ENCODE measurements around the gene USP10.

USP10 gene

DNA sequence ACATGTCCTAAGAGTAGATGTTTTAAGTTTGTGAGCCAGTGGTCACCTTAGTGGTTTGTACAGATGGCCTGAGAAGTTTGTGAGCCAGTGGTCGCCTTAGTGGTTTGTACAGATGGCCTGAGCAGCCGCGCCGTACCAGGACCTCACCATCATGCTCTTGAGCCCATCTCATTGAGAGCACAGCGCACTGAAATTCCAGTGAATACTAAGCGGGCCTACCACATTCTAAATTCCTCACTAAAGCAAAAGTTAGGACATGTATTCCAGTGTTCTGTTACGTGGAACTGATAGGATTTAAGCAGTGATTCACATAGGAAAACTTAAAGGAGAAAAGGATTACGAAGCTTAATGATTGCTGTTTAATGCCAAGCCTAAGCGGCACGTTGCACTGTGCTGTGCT is 3.9 kb downstream of the USP10 start:
- no peak for DNase-seq

DNA sequence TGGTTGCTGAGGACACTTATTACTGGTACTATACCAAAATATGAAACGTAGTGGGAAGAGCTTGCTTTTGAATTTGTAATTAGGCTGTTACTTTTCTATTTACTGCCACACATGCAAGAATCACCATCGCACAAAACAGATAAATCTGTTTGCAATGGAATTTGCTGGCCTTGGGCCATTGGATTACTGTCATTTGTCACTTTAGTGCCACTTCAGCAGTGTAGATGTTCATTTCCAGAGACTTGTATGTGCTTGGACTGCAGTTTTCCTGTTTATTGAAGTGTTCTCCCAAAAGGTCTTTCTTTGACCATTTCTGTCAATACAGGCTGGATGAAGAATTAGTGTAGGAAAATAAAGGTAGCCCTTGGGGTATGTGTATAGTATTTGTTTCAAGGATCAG is 4.5 kb downstream of the USP10 start:
- no peak for DNase-seq

DNA sequence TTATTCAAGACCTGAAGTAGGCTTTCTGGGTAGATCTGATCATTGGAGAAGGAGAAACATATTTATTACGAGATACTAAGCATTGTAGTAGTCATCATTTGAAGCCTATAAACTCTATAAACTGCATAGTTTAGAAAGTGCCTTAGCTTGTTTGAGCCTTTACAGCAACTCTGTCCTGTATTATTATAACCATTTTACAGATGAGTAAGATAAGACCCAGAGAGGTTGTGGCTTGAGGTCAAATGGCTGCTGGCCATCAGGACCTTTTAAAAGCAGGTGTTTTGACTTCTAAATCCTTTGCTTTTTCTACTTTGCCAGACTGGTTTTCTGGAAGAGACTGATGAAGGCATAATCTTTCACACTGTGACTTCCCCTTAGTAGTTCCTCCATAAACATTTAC is 7.1 kb downstream of the USP10 start:
- no peak for DNase-seq

GRCh38 chr16:84709609-84710008 is 9.8 kb downstream of the USP10 start:
- no peak for DNase-seq

GRCh38 chr16:84710686-84711085 is 10.9 kb downstream of the USP10 start:
- DNase-seq: no peak

DNA sequence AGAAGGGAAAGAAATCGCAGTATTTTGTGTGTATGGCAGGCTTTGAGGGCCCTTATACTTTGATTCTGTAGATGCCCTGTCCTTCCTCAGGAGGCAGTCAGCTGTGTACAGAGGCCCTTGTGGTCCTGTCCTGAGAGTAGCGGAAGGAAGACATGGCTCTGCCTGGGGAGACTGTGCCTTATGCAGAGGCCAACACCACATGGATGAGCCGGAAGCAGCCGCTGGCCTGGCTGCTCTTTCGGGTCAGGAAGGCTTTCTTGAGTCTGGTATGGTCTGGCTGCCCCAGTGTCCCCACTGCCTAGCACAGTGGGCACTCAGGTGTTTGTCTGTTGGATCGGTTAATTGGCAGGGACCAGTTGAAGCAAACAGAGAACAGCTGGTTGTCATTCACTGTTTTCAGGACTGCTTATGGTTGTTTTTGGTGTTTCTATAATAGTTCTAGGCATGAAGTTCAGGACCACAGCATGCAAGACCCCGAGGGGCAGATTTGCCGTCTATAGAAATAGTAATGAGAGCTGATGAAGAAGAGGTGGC is 12.4 kb downstream of the USP10 start:
- no peak for DNase-seq

GRCh38 chr16:84712801-84713775 is 13.3 kb downstream of the USP10 start:
- DNase-seq: no peak

DNA sequence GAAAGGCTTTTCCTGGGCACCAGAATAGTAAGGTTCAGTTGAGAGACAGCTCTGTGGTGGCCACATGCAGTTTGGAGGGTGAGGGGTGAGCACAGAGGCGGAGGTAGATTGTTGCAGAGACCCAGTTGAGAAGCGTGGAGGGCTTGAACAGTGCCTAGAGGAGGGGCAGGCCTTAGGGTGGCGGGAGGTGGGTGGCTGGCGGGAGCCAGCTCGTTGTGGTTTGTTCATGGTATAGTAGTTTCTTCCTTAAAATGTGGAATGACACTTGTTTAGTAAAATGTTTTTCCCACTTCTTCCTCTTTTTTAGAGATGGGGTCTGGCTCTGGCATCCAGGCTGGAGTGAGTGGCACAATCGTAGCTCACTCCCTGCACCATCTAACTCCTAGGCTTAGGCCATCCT is 14.2 kb downstream of the USP10 start:
- no peak for DNase-seq

DNA sequence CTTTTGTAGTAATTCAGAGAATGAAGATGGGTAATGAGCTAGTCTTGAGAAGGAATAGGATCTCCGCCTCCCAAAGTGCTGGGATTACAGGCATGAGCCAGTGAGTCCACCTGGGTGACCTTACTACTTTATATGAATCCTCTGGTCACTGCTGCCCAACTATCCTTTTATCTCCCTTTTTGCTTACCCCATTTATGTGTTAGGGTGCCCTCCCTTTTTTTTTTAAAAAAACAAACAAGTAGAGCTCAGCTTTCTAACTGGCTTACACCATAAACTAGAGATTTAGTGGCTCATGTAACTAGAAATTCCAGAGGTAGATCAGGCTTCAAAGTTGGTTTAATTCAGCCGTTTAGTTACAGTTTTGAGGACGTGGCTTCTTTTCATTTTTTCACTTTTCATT is 15.6 kb downstream of the USP10 start:
- no peak for DNase-seq

DNA sequence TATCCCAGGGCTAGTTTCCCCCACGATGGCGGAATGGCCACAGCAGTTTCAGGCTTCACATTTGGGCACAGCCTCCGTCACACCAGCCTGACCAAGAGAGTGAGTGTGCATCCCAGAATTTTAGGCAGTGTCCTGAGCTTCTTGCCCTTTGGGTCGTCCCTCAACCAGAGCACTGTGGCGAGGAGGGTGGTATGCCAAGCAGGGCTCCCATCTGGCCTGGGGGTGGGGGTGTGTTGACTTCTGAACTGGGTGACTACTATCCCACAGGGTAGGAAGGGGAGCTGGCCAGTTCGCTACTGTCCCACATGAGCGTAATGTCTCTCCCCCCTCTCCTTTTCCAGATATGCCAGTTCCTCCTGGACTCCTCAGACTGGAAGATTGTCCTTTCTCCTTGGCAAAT is 16.1 kb downstream of the USP10 start:
- DNase-seq: no peak

DNA sequence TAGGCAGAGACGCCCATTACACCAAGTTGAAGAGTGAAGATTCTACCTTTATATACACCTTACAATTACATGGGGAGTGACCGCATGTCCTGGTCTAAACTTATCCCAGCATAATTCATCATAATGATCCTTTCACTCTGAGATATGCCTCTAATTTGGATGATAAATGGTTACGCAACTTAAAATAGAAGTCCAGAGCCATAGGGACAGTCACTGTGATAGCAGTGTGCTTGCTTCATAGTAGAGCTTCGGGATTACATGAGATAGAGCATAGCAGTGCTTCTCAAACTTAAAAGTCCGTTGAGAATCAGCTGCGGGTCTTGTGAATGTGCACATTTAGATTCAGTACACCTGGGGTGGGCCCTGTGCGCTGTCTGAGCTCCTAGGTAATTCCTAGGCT is 16.9 kb downstream of the USP10 start:
- no peak for DNase-seq

DNA sequence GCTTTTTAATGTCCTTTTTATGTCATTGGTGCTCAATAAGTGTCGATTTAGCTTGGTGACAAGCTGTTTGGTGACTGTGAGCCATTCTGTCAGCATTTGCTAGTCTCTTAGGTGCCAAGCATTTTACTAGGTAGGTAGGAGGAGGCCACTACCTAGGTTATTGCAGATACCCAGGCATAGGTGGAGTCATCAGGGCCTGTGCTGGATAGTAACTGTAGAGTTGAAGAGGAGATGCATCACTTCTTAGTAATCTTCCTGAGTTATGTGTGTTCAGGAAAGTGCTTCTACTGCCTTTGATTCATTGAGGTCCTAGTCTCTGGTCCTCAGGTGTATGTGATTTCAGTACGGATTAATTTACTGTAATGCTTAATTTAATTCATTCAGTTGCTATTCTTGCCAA is 17.7 kb downstream of the USP10 start:
- no peak for DNase-seq

GRCh38 chr16:84720177-84720579 is 20.4 kb downstream of the USP10 start:
- no peak for DNase-seq

DNA sequence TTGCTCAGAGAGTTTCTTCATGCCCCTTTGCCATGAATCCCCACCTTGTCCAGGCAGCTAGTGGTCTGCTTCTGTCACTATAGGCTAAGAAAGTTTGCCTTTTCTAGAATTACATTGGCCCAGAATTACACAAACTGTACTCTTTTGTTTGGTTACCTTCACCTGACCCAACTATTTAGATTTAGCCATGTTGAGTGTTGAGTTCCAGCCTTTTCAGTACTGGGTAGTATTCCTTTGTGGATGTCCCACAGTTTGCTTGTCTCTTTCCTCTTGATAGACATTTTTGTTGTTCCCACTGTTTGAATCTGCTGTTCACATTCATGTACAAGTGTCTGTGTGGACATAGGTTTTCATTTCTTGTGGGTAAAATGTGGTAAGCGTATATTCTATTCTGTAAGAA is 22.3 kb downstream of the USP10 start:
- DNase-seq: no peak

- no peak for DNase-seq
Measured at GRCh38 chr16:84723906-84724305, 24.1 kb downstream of the USP10 start.

DNA sequence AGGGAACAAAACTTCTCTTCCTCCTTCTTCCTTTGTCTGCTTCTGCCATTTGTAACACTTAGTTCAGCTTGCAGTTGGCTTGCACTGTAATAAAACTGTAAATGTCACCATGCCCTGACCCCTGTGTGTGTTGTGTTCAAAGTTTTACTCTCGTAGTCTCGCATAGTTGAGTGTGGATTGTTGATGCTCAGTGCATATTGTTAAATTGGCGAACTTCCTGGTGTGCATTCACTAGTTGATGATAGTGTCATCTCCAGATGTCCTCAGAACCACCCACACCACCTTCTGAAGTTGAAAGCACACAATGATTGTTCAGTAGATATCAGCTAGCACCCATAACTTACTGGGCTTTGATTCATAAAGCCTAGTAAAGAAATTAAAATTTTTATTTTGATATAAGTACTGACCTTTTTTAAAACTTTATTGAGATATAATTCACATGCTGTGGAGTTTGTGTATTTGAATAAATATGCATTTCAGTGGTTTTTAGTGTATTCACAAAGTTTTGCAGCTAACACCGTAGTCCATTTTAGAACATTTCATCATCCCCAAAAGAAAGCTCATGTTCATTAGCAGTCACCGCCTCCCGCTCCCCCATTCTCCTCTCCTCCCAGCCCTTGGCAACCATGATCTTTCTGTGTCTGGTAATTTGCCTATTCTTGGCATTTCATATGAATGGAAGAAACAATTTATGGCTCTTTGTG is 25.0 kb downstream of the USP10 start:
- DNase-seq: no peak

- DNase-seq: no peak
Measured at GRCh38 chr16:84725481-84726078, 25.8 kb downstream of the USP10 start.

DNA sequence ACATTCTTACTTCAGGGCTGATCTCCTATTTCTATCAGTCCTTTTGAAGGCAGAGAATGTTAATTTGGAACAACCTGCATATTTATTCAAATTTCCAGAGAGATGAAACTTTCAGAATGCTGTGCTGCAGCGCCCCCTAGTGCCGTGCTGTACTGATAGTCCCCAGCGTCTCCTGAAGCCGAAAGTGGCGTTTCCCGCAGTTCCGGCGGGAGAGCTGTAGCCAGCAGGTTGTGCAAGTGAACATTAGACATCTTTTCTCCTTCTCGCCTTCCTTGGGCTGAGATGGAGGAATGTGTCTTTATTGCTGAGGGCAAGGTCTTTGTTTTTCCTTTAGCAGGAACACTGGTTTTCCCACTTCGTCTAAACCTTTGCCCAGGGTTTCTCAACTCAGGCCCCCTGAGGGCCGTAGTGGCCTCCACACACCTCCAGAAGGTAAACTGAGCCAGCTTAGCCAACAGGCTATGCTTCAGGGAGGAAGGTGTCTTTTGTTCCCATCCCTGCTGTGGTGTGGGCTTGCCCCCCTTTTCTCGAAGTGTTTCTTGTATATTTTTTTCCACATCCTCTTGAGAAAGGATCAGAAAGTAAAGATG is 26.4 kb downstream of the USP10 start:
- DNase-seq: peak; percentile 93

- peak; percentile 36 for DNase-seq
Measured at GRCh38 chr16:84726669-84727467, 27.1 kb downstream of the USP10 start.

DNA sequence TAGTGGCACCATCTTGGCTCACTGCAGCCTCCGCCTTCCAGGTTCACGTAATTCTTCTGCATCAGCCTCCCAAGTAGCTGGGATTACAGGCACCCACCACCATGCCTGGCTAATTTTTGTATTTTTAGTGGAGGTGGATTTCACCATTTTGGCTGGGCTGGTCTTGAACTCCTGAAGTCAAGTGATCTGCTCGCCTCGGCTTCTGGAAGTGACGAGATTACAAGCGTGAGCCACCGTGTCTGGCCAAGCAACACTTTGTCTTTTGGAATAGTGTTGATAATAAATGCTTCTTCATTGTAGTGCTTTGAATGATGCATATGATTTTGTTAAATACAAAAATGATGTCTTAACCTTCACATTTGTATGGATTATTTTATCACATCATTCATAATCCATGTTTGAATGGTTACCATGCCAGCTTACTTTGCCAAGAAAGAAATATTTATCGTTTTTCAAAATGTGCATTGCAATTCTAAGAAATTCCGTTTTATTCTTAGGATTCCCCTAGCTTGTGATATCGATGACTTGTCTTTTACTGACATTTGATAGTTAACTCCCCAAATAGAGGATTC is 29.1 kb downstream of the USP10 start:
- DNase-seq: no peak

GRCh38 chr16:84729716-84730320 is 30.0 kb downstream of the USP10 start:
- DNase-seq: no peak

Data from stimulated activated CD8-positive, alpha-beta memory T cell treated with anti-CD3 and anti-CD28 coated beads, Interleukin-4, amount 100 ng/mL, for 48 hours (primary cell).